Hepatocyte (in vitro differentiated cells): ENCODE results near the gene ARMC3. TPM values are rescaled to one million over a fixed set of nuclear protein-coding genes. Genes with fewer than 3 reads are reported as not detected.

Source experiments
- DNase-seq: peaks from one replicate; pipeline ENCODE4 v3.0.0-alpha.2; 2016; ENCODE audit warnings: low spot score
- H2AFZ ChIP-seq: fragments of 200-600 bp; sonication (generic); 2 replicates; pipeline ENCODE4 v1.6.0; 2016; ENCODE audit warnings: antibody characterized with exemption, mild to moderate bottlenecking
- H3K27ac ChIP-seq: fragments of 200-600 bp; sonication (generic); 2 replicates; pipeline ENCODE4 v1.5.1; 2016; ENCODE audit warnings: mild to moderate bottlenecking
- H3K27me3 ChIP-seq: fragments of 200-600 bp; sonication (generic); 2 replicates; pipeline ENCODE4 v1.6.1; 2016
- H3K36me3 ChIP-seq: fragments of 200-600 bp; sonication (generic); replicated peaks from 2 replicates; pipeline ENCODE4 v1.5.1; 2016; ENCODE audit warnings: low read depth; ENCODE audit not compliant: insufficient read depth
- H3K4me1 ChIP-seq: fragments of 200-600 bp; sonication (generic); 2 replicates; pipeline ENCODE4 v1.5.1; 2016; ENCODE audit warnings: mild to moderate bottlenecking, moderate library complexity; ENCODE audit not compliant: insufficient read depth
- H3K4me2 ChIP-seq: fragments of 200-600 bp; sonication (generic); 2 replicates; pipeline ENCODE4 v1.6.0; 2016
- H3K4me3 ChIP-seq: fragments of 200-600 bp; sonication (generic); 2 replicates; pipeline ENCODE4 v1.5.1; 2016; ENCODE audit warnings: mild to moderate bottlenecking
- H3K79me2 ChIP-seq: fragments of 200-600 bp; sonication (generic); 2 replicates; pipeline ENCODE4 v1.6.0; 2017; ENCODE audit warnings: mild to moderate bottlenecking
- H3K9me2 ChIP-seq: fragments of 200-600 bp; sonication (generic); replicated peaks from 2 replicates; pipeline ENCODE4 v1.6.0; 2017; ENCODE audit warnings: mild to moderate bottlenecking; ENCODE audit not compliant: insufficient read depth
- H3K9me3 ChIP-seq: fragments of 200-600 bp; sonication (generic); 2 replicates; pipeline ENCODE4 v1.5.1; 2016; ENCODE audit warnings: low read depth, mild to moderate bottlenecking
- H4K20me1 ChIP-seq: fragments of 200-600 bp; sonication (generic); 2 replicates; pipeline ENCODE4 v1.6.0; 2016; ENCODE audit warnings: mild to moderate bottlenecking; ENCODE audit not compliant: insufficient read depth, poor library complexity, severe bottlenecking
- CTCF ChIP-seq: fragments of 200-600 bp; sonication (generic); IDR thresholded peaks from 2 replicates; pipeline ENCODE4 v1.5.1; 2016; ENCODE audit warnings: antibody characterized with exemption, mild to moderate bottlenecking; ENCODE audit not compliant: poor library complexity
- EZH2 ChIP-seq: fragments of 200-600 bp; sonication (generic); IDR thresholded peaks from 2 replicates; pipeline ENCODE4 v1.6.1; 2016; ENCODE audit warnings: antibody characterized with exemption, mild to moderate bottlenecking, borderline replicate concordance
- EZH2phosphoT487 ChIP-seq: fragments of 200-600 bp; sonication (generic); IDR thresholded peaks from one replicate; pipeline ENCODE4 v1.6.1; 2018; ENCODE audit warnings: antibody characterized with exemption, mild to moderate bottlenecking, low read depth, moderate library complexity; ENCODE audit not compliant: unreplicated experiment, severe bottlenecking
- WGBS: methylation state at CpG from one replicate; pipeline ENCODE4 v1.1.6; 2016; ENCODE audit warnings: low lambda C conversion rate; ENCODE audit errors: missing lambda C conversion rate; 5-methylcytosine and 5-hydroxymethylcytosine counted together
- polyA plus RNA-seq: library from polyadenylated mRNA; unstranded; fragments of >200 nt; fragmentation: Nextera tagmentation; extraction: Ambion mirVana; gene quantifications from 2 replicates; pipeline ENCODE4 v1.2.1, GENCODE V29; 2016
- total RNA-seq: library from RNA; depleted of rRNA; stranded (reverse); fragments of >200 nt; gene quantifications from 2 replicates; pipeline ENCODE4 v1.2.3, GENCODE V29; 2014

The ARMC3 gene
- total RNA-seq (0.72 TPM in 1 of 2 replicates, not detected in the other), polyA plus RNA-seq (0.41 TPM in 1 of 2 replicates, not detected in the other)

- Histone ChIP-seq H3K4me2 (peak within 1 kb of the TSS; percentile 83), H3K9me2 (no peaks in the 10 kb centered on the region), H2AFZ (peak within 1 kb of the TSS; percentile 88), H3K27ac (no peak within 1 kb of the TSS), H3K9me3 (no peaks in the 10 kb centered on the region), H3K4me3 (peak within 1 kb of the TSS; percentile 23), H3K27me3 (peaks cover 4% of the 10 kb centered on the region), H3K79me2 (no peaks in the 10 kb centered on the region), H4K20me1 (no peaks in the 10 kb centered on the region), H3K36me3 (no peaks in the 10 kb centered on the region), H3K4me1 (no peaks in the 10 kb centered on the region)
- 8% methylated on average over 41 of the region's 41 CpGs for WGBS
- peak; percentile 86 for DNase-seq
- TF ChIP-seq CTCF (no peak), EZH2phosphoT487 (no peak), EZH2 (no peak)
Measured at GRCh38 chr10:22927661-22928403, at the start of gene ARMC3. ARMC3 (plus strand) TSS chr10:22928053; CDS start chr10:22931997, 3,944 bp downstream.

- Histone ChIP-seq H3K27me3 (no peaks in the 10 kb centered on the region), H4K20me1 (no peaks in the 10 kb centered on the region), H3K4me1 (peaks cover 17% of the 10 kb centered on the region), H3K4me3 (no peak overlapping the region), H3K36me3 (no peaks in the 10 kb centered on the region), H2AFZ (no peak overlapping the region), H3K9me3 (peaks cover 7% of the 10 kb centered on the region), H3K27ac (no peak overlapping the region), H3K79me2 (no peaks in the 10 kb centered on the region), H3K9me2 (no peaks in the 10 kb centered on the region), H3K4me2 (no peak overlapping the region)
- TF ChIP-seq EZH2 (no peak), EZH2phosphoT487 (no peak), CTCF (no peak)
- 87% methylated on average over 2 of the region's 2 CpGs for WGBS
- DNase-seq, result no peak
Measured at GRCh38 chr10:22891797-22892196, 36.1 kb upstream of the ARMC3 start.

- no peaks in the 10 kb centered on the region for H3K27me3 ChIP-seq
- peak; percentile 55 for DNase-seq
- no peaks in the 10 kb centered on the region for H3K79me2 ChIP-seq
- H3K9me2 ChIP-seq, result no peaks in the 10 kb centered on the region
- no peaks in the 10 kb centered on the region for H4K20me1 ChIP-seq
- H2AFZ ChIP-seq, result no peak overlapping the region
- peak overlapping the region; percentile 78 for H3K27ac ChIP-seq
- TF ChIP-seq EZH2phosphoT487, result no peak
- no peak for TF ChIP-seq EZH2
- TF ChIP-seq CTCF, result no peak
- peak overlapping the region; percentile 33 for H3K4me2 ChIP-seq
- H3K36me3 ChIP-seq, result no peaks in the 10 kb centered on the region
- H3K9me3 ChIP-seq, result peaks cover 7% of the 10 kb centered on the region
- H3K4me3 ChIP-seq, result no peak overlapping the region
- WGBS, result 59% methylated on average over 2 of the region's 2 CpGs
- H3K4me1 ChIP-seq, result peaks cover 17% of the 10 kb centered on the region
Measured at GRCh38 chr10:22893781-22894180, 34.1 kb upstream of the ARMC3 start.
